Lower leg skin (tissue), 3 donors: ENCODE data around the gene EIPR1.

ENCODE experiments used
- POLR2A ChIP-seq, 2 donors: fragments of 450-650 bp; IDR thresholded peaks; one replicate each; pipeline ENCODE4 v1.6.1; 2016 to 2017; ENCODE audit warnings: antibody characterized with exemption in 2 of 2, mild to moderate bottlenecking in 1 of 2, moderate library complexity in 1 of 2
- TF ChIP-seq, protein P1 (sequence below), 3 donors: fragments of 450-650 bp; IDR thresholded peaks; one replicate each; pipeline ENCODE4 v1.5.1; 2016; ENCODE audit warnings: antibody characterized with exemption in 3 of 3, mild to moderate bottlenecking in 3 of 3, moderate library complexity in 2 of 3

DNA sequence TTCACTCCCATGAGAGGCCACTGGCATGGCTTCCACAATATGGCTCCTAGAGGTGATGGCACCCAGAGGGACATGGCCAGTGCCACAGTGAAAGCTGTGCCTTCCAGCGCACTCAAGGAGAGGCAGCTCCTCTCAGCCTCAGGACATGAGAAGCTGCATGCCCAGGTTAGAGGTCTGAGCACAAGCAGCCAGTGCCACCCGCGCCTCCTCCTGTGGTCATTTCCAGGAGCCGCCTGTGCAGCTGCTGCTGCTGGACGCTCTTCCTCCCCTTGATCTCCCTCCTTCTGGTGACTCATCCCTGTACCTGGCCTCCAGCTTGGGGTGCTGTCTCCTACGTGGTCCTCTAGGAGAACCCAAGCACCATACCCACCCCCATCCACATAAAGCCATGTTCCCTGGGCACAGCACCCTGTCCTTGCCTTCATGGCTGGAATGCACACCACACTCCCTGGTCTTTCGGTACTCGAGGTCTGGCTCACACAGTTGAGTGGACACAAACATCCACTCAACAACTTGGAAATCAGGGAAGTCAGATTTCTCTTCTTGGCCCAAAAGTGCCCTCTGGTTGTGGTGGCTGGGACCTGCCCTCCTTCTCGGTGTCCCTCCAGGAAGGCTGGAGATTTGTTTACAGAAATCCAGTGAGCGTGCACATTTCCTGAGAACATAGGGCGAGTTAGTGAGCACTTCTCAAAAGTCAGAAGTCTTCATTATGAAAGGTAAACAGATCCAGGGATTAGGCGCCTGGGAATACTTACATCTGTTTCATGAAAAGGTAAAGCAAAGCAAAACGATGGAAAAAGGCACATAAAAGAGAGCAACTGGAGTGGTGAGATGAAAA is 96.7 kb downstream of the EIPR1 start:
- TF ChIP-seq, protein P1, sequence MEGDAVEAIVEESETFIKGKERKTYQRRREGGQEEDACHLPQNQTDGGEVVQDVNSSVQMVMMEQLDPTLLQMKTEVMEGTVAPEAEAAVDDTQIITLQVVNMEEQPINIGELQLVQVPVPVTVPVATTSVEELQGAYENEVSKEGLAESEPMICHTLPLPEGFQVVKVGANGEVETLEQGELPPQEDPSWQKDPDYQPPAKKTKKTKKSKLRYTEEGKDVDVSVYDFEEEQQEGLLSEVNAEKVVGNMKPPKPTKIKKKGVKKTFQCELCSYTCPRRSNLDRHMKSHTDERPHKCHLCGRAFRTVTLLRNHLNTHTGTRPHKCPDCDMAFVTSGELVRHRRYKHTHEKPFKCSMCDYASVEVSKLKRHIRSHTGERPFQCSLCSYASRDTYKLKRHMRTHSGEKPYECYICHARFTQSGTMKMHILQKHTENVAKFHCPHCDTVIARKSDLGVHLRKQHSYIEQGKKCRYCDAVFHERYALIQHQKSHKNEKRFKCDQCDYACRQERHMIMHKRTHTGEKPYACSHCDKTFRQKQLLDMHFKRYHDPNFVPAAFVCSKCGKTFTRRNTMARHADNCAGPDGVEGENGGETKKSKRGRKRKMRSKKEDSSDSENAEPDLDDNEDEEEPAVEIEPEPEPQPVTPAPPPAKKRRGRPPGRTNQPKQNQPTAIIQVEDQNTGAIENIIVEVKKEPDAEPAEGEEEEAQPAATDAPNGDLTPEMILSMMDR (IDR thresholded peaks at IDR 0.05), result no peak
- TF ChIP-seq POLR2A (IDR thresholded peaks at IDR 0.05), result no peak
